ENCODE data around the gene SUSD4.

The SUSD4 gene

GRCh38 chr1:223329664-223330415 is 34.1 kb downstream of the SUSD4 start:
- H3K27ac Mint-ChIP-seq, result no peak overlapping the region
- H3K27me3 Mint-ChIP-seq, result peaks cover 4 to 25% of the 10 kb centered on the region in 2 donors
- peaks cover 0 to 2% of the 10 kb centered on the region in 2 donors for H3K9me3 Mint-ChIP-seq
- ATAC-seq (replicated peaks) (no peak), DNase-seq (no peak)
- H3K36me3 Mint-ChIP-seq, result no peaks in the 10 kb centered on the region
- no peak overlapping the region for H3K4me3 Mint-ChIP-seq
- no peaks in the 10 kb centered on the region for H3K4me1 Mint-ChIP-seq

- Mint-ChIP-seq H3K36me3 (no peaks in the 10 kb centered on the region), H3K4me3 (no peak overlapping the region), H3K9me3 (peaks cover 0 to 2% of the 10 kb centered on the region in 2 donors), H3K27ac (no peak overlapping the region), H3K4me1 (no peaks in the 10 kb centered on the region), H3K27me3 (peaks cover 4 to 26% of the 10 kb centered on the region in 2 donors)
- no peak for DNase-seq
- no peak for ATAC-seq (replicated peaks)
These were observed 34.7 kb downstream of the SUSD4 start for GRCh38 chr1:223329252-223329651.

GRCh38 chr1:223328566-223328965 is 35.4 kb downstream of the SUSD4 start:
- H3K36me3 Mint-ChIP-seq, result no peaks in the 10 kb centered on the region
- ATAC-seq (replicated peaks) (no peak), DNase-seq (no peak)
- no peak overlapping the region for H3K4me3 Mint-ChIP-seq
- H3K9me3 Mint-ChIP-seq, result peaks cover 0 to 2% of the 10 kb centered on the region in 2 donors
- no peak overlapping the region for H3K27ac Mint-ChIP-seq
- H3K4me1 Mint-ChIP-seq, result no peaks in the 10 kb centered on the region
- H3K27me3 Mint-ChIP-seq, result peaks cover 10 to 22% of the 10 kb centered on the region in 2 donors

GRCh38 chr1:223326776-223327175 is 37.2 kb downstream of the SUSD4 start:
- peaks cover 0 to 2% of the 10 kb centered on the region in 2 donors for H3K9me3 Mint-ChIP-seq
- no peaks in the 10 kb centered on the region for H3K4me1 Mint-ChIP-seq
- H3K36me3 Mint-ChIP-seq, result no peaks in the 10 kb centered on the region
- ATAC-seq (replicated peaks) (no peak), DNase-seq (no peak)
- H3K4me3 Mint-ChIP-seq, result no peak overlapping the region
- no peak overlapping the region for H3K27ac Mint-ChIP-seq
- H3K27me3 Mint-ChIP-seq, result peaks cover 19 to 28% of the 10 kb centered on the region in 2 donors

- Mint-ChIP-seq H3K4me1 (no peaks in the 10 kb centered on the region), H3K9me3 (no peaks in the 10 kb centered on the region), H3K27me3 (peaks cover 24 to 26% of the 10 kb centered on the region in 2 donors), H3K36me3 (no peaks in the 10 kb centered on the region), H3K27ac (no peak overlapping the region), H3K4me3 (no peak overlapping the region)
- DNase-seq (no peak), ATAC-seq (replicated peaks) (no peak)
These were observed 40.2 kb downstream of the SUSD4 start for GRCh38 chr1:223323491-223324484.

GRCh38 chr1:223322868-223323267 is 41.1 kb downstream of the SUSD4 start:
- Mint-ChIP-seq H3K4me3 (no peak overlapping the region), H3K4me1 (no peaks in the 10 kb centered on the region), H3K9me3 (no peaks in the 10 kb centered on the region), H3K27me3 (peaks cover 24 to 26% of the 10 kb centered on the region in 2 donors), H3K36me3 (no peaks in the 10 kb centered on the region), H3K27ac (no peak overlapping the region)
- no peak for ATAC-seq (replicated peaks)
- no peak for DNase-seq

GRCh38 chr1:223320959-223321358 is 43.0 kb downstream of the SUSD4 start:
- no peaks in the 10 kb centered on the region for H3K36me3 Mint-ChIP-seq
- no peak for DNase-seq
- no peak overlapping the region for H3K4me3 Mint-ChIP-seq
- H3K27me3 Mint-ChIP-seq, result peaks cover 24 to 26% of the 10 kb centered on the region in 2 donors
- peaks cover 0 to 3% of the 10 kb centered on the region in 2 donors for H3K9me3 Mint-ChIP-seq
- H3K27ac Mint-ChIP-seq, result no peak overlapping the region
- H3K4me1 Mint-ChIP-seq, result no peaks in the 10 kb centered on the region
- no peak for ATAC-seq (replicated peaks)

GRCh38 chr1:223319905-223320580 is 43.9 kb downstream of the SUSD4 start:
- H3K4me3 Mint-ChIP-seq, result no peak overlapping the region
- ATAC-seq (replicated peaks), result no peak
- DNase-seq, result no peak
- peaks cover 0 to 3% of the 10 kb centered on the region in 2 donors for H3K9me3 Mint-ChIP-seq
- no peak overlapping the region for H3K27ac Mint-ChIP-seq
- H3K4me1 Mint-ChIP-seq, result no peaks in the 10 kb centered on the region
- H3K36me3 Mint-ChIP-seq, result no peaks in the 10 kb centered on the region
- H3K27me3 Mint-ChIP-seq, result peaks cover 24% of the 10 kb centered on the region in 2 donors

GRCh38 chr1:223319398-223319797 is 44.6 kb downstream of the SUSD4 start:
- Mint-ChIP-seq H3K27me3 (peaks cover 19 to 24% of the 10 kb centered on the region in 2 donors), H3K9me3 (peaks cover 0 to 4% of the 10 kb centered on the region in 2 donors)

GRCh38 chr1:223316082-223316481 is 47.9 kb downstream of the SUSD4 start:
- peaks cover 4 to 7% of the 10 kb centered on the region in 2 donors for H3K9me3 Mint-ChIP-seq
- H3K4me1 Mint-ChIP-seq, result no peaks in the 10 kb centered on the region
- no peaks in the 10 kb centered on the region for H3K36me3 Mint-ChIP-seq
- peaks cover 11 to 15% of the 10 kb centered on the region in 2 donors for H3K27me3 Mint-ChIP-seq
- ATAC-seq (replicated peaks), result no peak
- no peak overlapping the region for H3K27ac Mint-ChIP-seq
- no peak overlapping the region for H3K4me3 Mint-ChIP-seq
- DNase-seq, result no peak

More at GRCh38 chr1:223319398-223319797, 44.6 kb downstream of the SUSD4 start:
- ATAC-seq (replicated peaks), result no peak
- Mint-ChIP-seq H3K36me3 (no peaks in the 10 kb centered on the region), H3K4me1 (no peaks in the 10 kb centered on the region), H3K27ac (no peak overlapping the region), H3K4me3 (no peak overlapping the region)
- DNase-seq, result no peak

- Mint-ChIP-seq H3K27ac (no peak overlapping the region), H3K9me3 (peaks cover 4 to 7% of the 10 kb centered on the region in 2 donors), H3K36me3 (no peaks in the 10 kb centered on the region), H3K4me3 (no peak overlapping the region), H3K27me3 (peaks cover 7 to 11% of the 10 kb centered on the region in 2 donors), H3K4me1 (no peaks in the 10 kb centered on the region)
- DNase-seq, result no peak
- no peak for ATAC-seq (replicated peaks)
These were observed 48.3 kb downstream of the SUSD4 start for GRCh38 chr1:223315665-223316064.

GRCh38 chr1:223313415-223313754 is 50.6 kb downstream of the SUSD4 start:
- peaks cover 4 to 7% of the 10 kb centered on the region in 2 donors for H3K9me3 Mint-ChIP-seq
- no peak for ATAC-seq (replicated peaks)
- peaks cover 9 to 13% of the 10 kb centered on the region in 2 donors for H3K27me3 Mint-ChIP-seq
- no peaks in the 10 kb centered on the region for H3K4me1 Mint-ChIP-seq
- DNase-seq, result no peak
- no peaks in the 10 kb centered on the region for H3K36me3 Mint-ChIP-seq
- H3K27ac Mint-ChIP-seq, result no peak overlapping the region
- no peak overlapping the region for H3K4me3 Mint-ChIP-seq

- ATAC-seq (replicated peaks) (no peak), DNase-seq (no peak)
- Mint-ChIP-seq H3K27ac (no peak overlapping the region), H3K36me3 (no peaks in the 10 kb centered on the region), H3K27me3 (peaks cover 9 to 13% of the 10 kb centered on the region in 2 donors), H3K9me3 (peaks cover 4 to 7% of the 10 kb centered on the region in 2 donors), H3K4me3 (no peak overlapping the region), H3K4me1 (no peaks in the 10 kb centered on the region)
These were observed 51.1 kb downstream of the SUSD4 start for GRCh38 chr1:223312705-223313414.

Data from stimulated activated naive B cell treated with anti-CD40 and anti-IgM and Interleukin-4, amounts not matched to agents 10 μg/mL and 1 μg/mL and 100 μg/mL, for 72 hours (primary cell).